ENCODE measurements around the gene GPR55. TPM values are rescaled to one million over a fixed set of nuclear protein-coding genes. Genes with fewer than 3 reads are reported as not detected.

Gene GPR55
- total and polyA plus RNA-seq, 2 donors (not counting 3 experiments of a cell fraction or from before 2014, with no cell fraction given): not detected

DNA sequence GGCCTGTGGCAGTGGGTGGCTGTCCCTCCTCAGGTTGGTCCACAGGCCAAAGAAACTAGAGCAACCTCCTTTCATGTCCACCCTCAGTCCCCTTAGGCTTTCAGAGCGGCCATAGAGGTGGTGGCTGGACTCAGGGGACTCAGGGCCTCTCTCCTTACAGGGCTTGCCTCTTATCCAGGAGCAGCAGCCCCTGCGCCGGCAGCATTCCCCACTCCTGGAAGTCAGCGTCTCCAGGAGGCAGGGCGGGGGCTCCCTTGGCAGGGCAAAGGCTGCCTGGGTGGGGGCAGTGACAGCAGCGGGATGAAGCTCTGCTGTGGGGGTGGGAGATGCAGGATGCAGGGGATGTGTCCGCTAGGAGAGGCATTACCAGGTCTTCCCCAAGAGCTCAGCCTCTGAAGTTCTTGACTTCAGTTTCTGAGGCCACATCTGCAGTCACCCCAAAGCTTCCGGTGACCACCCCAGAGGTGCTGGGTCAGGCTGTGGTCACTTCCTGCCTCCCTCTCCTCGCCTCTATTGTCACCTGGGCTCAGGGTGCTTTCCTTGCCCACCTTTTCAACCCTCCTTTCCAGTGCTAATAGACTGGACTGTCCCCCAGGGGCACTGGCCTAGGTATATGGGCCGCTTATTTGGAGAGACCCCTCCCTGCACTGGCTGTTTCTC is 8.6 kb upstream of the GPR55 start:
- H3K36me3 ChIP-seq (ENCODE audit: control insufficient read depth in 2 of 2, extremely low read depth in 1 of 2, insufficient read depth in 2 of 2, low read length in 2 of 2): no peaks in the 10 kb centered on the region
- H3K9ac ChIP-seq (replicated peaks; ENCODE audit: extremely low read depth, insufficient read depth, low read length): no peak overlapping the region
- ChIA-PET POLR2A (no interaction called here), CTCF (no interaction called here)
- H3K79me2 ChIP-seq (ENCODE audit: control insufficient read depth, insufficient read depth, low read length): no peaks in the 10 kb centered on the region
- no peak overlapping the region for H2AFZ ChIP-seq (ENCODE audit: low read depth, low read length)
- no TSS peak for BruUV-seq (replicated peaks)
- no peak overlapping the region for H3K27ac ChIP-seq (ENCODE audit: insufficient read depth, low read depth, low read length)
- dilution Hi-C loops (cut with MboI; ENCODE audit: extremely low pct_ligation_motif_present, low sequenced_read_pairs) (no loop called here), intact Hi-C loops (cut with micrococcal nuclease) (no loop called here)
- DNase-seq (ENCODE audit: low read depth, low spot score) (no peak), FAIRE-seq (no peak)
- H3K9me3 ChIP-seq (replicated peaks; ENCODE audit: control insufficient read depth, insufficient read depth, low read length): no peaks in the 10 kb centered on the region
- no peaks in the 10 kb centered on the region for H4K20me1 ChIP-seq (replicated peaks; ENCODE audit: control insufficient read depth, extremely low read depth, insufficient read depth, low read length)
- no peaks in the 10 kb centered on the region for H3K27me3 ChIP-seq (ENCODE audit: control insufficient read depth in 2 of 2, insufficient read depth in 2 of 2, low read length in 2 of 2)
- H3K4me1 ChIP-seq (ENCODE audit: control insufficient read depth, extremely low read depth, insufficient read depth, low read length): no peaks in the 10 kb centered on the region
- no peak overlapping the region for H3K4me3 ChIP-seq (replicated peaks in 1 of 3; ENCODE audit: insufficient read depth in 1 of 3, low read depth in 1 of 3, low read length in 3 of 3)
- H3K4me2 ChIP-seq (ENCODE audit: insufficient read depth, low read length): no peak overlapping the region
- H3K9me1 ChIP-seq (replicated peaks; ENCODE audit: control insufficient read depth, extremely low read depth, insufficient read depth, low read length): no peaks in the 10 kb centered on the region
- TF ChIP-seq EZH2 (IDR thresholded peaks at IDR 0.05; ENCODE audit: borderline replicate concordance, low read depth, low read length, severe bottlenecking) (no peak), JUN (IDR thresholded peaks at IDR 0.05; ENCODE audit: borderline replicate concordance, insufficient read depth, insufficient read length, low read depth) (no peak), MYC (IDR thresholded peaks at IDR 0.05; ENCODE audit: low read depth, low read length) (no peak), POLR2AphosphoS5 (IDR thresholded peaks at IDR 0.05; ENCODE audit: insufficient read depth, low read depth, low read length) (no peak), GATA2 (IDR thresholded peaks at IDR 0.05; ENCODE audit: insufficient read depth, insufficient read length, low read depth, low read length) (no peak), POLR2A (IDR thresholded peaks at IDR 0.05; ENCODE audit: low read depth, low read length) (no peak), FOS (IDR thresholded peaks at IDR 0.05; ENCODE audit: borderline replicate concordance, insufficient read depth, low read length) (no peak)
- TF ChIP-seq, protein P1, sequence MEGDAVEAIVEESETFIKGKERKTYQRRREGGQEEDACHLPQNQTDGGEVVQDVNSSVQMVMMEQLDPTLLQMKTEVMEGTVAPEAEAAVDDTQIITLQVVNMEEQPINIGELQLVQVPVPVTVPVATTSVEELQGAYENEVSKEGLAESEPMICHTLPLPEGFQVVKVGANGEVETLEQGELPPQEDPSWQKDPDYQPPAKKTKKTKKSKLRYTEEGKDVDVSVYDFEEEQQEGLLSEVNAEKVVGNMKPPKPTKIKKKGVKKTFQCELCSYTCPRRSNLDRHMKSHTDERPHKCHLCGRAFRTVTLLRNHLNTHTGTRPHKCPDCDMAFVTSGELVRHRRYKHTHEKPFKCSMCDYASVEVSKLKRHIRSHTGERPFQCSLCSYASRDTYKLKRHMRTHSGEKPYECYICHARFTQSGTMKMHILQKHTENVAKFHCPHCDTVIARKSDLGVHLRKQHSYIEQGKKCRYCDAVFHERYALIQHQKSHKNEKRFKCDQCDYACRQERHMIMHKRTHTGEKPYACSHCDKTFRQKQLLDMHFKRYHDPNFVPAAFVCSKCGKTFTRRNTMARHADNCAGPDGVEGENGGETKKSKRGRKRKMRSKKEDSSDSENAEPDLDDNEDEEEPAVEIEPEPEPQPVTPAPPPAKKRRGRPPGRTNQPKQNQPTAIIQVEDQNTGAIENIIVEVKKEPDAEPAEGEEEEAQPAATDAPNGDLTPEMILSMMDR (IDR thresholded peaks at IDR 0.05; ENCODE audit: extremely low read depth in 1 of 2, insufficient read depth in 1 of 2, low read depth in 1 of 2, low read length in 2 of 2): no peak
- TF ChIP-seq, protein P2, sequence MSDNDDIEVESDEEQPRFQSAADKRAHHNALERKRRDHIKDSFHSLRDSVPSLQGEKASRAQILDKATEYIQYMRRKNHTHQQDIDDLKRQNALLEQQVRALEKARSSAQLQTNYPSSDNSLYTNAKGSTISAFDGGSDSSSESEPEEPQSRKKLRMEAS (IDR thresholded peaks at IDR 0.05; ENCODE audit: insufficient read depth, insufficient read length): no peak

Data from endothelial cell of umbilical vein (primary cell).